ENCODE measurements around the gene PCSK4.

The PCSK4 gene

GRCh38 chr19:1469255-1470054 lies 20.7 kb downstream of the PCSK4 start:
- no peak for DNase-seq (ENCODE audit: extremely low read depth, low read depth)
- no peak for TF ChIP-seq CTCF (IDR thresholded peaks at IDR 0.05; ENCODE audit: low read depth, low read length)

- no peak; the same call in none of the 2 replicates for TF ChIP-seq CTCF (IDR thresholded peaks at IDR 0.05; ENCODE audit: low read depth, low read length)
- DNase-seq (ENCODE audit: extremely low read depth, low read depth), result no peak
Observed at GRCh38 chr19:1468821-1469254, 21.3 kb downstream of the PCSK4 start.

GRCh38 chr19:1468274-1468820 lies 21.8 kb downstream of the PCSK4 start:
- DNase-seq (ENCODE audit: extremely low read depth, low read depth), result no peak
- no peak; the same call in 1 of the 2 replicates for TF ChIP-seq CTCF (IDR thresholded peaks at IDR 0.05; ENCODE audit: low read depth, low read length)

GRCh38 chr19:1467490-1468273 lies 22.5 kb downstream of the PCSK4 start:
- TF ChIP-seq CTCF (IDR thresholded peaks at IDR 0.05; ENCODE audit: low read depth, low read length), result no peak
- no peak for DNase-seq (ENCODE audit: extremely low read depth, low read depth)

GRCh38 chr19:1467215-1467489 lies 23.0 kb downstream of the PCSK4 start:
- DNase-seq (ENCODE audit: extremely low read depth, low read depth), result no peak
- no peak for TF ChIP-seq CTCF (IDR thresholded peaks at IDR 0.05; ENCODE audit: low read depth, low read length)

GRCh38 chr19:1466461-1467214 lies 23.5 kb downstream of the PCSK4 start:
- no peak for DNase-seq (ENCODE audit: extremely low read depth, low read depth)
- TF ChIP-seq CTCF (IDR thresholded peaks at IDR 0.05; ENCODE audit: low read depth, low read length), result no peak
